PC-3 (cell line): Measurements from ENCODE around the gene ZCCHC24.

Experiments
- EZH2 ChIP-seq: fragments of 300-600 bp; sonication (generic); IDR thresholded peaks from one replicate; pipeline ENCODE4 v1.6.1; 2017; ENCODE audit warnings: antibody characterized with exemption, mild to moderate bottlenecking, low read length; ENCODE audit not compliant: unreplicated experiment
- EZH2phosphoT487 ChIP-seq: fragments of 300-600 bp; sonication (generic); IDR thresholded peaks from 2 replicates; pipeline ENCODE4 v1.6.1; 2018; ENCODE audit warnings: mild to moderate bottlenecking, antibody characterized with exemption, low read length, borderline replicate concordance
- TF ChIP-seq, protein P1 (sequence below): fragments of 300-600 bp; sonication (generic); conservative IDR thresholded peaks from 2 replicates; pipeline ENCODE4 v1.5.1; 2017; ENCODE audit warnings: antibody characterized with exemption, low read depth, mild to moderate bottlenecking, low read length

DNA sequence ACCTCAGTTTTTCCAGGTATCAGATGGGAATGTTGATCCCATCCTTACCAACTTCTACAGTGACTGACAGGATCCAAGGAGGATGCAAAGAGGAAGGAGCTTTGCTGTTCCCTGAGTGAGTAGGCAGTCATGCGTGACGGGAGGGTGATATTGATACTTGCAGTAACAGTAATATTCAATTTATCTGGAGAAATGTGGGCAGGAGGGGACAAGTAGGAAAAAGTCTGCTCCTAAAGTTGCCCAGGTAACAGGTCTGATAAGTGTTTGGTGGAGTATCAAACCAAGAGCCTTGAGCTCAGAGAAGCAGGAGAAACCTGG is 3.3 kb upstream of the ZCCHC24 start:
- TF ChIP-seq, protein P1, sequence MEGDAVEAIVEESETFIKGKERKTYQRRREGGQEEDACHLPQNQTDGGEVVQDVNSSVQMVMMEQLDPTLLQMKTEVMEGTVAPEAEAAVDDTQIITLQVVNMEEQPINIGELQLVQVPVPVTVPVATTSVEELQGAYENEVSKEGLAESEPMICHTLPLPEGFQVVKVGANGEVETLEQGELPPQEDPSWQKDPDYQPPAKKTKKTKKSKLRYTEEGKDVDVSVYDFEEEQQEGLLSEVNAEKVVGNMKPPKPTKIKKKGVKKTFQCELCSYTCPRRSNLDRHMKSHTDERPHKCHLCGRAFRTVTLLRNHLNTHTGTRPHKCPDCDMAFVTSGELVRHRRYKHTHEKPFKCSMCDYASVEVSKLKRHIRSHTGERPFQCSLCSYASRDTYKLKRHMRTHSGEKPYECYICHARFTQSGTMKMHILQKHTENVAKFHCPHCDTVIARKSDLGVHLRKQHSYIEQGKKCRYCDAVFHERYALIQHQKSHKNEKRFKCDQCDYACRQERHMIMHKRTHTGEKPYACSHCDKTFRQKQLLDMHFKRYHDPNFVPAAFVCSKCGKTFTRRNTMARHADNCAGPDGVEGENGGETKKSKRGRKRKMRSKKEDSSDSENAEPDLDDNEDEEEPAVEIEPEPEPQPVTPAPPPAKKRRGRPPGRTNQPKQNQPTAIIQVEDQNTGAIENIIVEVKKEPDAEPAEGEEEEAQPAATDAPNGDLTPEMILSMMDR: no peak
- TF ChIP-seq EZH2 (no peak), EZH2phosphoT487 (no peak)
